ENCODE data around the gene SH3D19.
A peak's percentile ranks its signal among the peaks of the same experiment; 100 is the strongest.

Gene SH3D19

GRCh38 chr4:151195801-151196200 lies 129.6 kb downstream of the SH3D19 start:
- DNase-seq (ENCODE audit: low spot score) = peak; percentile 48

- no peak for DNase-seq (ENCODE audit: low spot score)
Observed at GRCh38 chr4:151193414-151193813, 132.0 kb downstream of the SH3D19 start.

GRCh38 chr4:151192556-151193235 lies 132.7 kb downstream of the SH3D19 start:
- DNase-seq (ENCODE audit: low spot score) = peak; percentile 28

DNA sequence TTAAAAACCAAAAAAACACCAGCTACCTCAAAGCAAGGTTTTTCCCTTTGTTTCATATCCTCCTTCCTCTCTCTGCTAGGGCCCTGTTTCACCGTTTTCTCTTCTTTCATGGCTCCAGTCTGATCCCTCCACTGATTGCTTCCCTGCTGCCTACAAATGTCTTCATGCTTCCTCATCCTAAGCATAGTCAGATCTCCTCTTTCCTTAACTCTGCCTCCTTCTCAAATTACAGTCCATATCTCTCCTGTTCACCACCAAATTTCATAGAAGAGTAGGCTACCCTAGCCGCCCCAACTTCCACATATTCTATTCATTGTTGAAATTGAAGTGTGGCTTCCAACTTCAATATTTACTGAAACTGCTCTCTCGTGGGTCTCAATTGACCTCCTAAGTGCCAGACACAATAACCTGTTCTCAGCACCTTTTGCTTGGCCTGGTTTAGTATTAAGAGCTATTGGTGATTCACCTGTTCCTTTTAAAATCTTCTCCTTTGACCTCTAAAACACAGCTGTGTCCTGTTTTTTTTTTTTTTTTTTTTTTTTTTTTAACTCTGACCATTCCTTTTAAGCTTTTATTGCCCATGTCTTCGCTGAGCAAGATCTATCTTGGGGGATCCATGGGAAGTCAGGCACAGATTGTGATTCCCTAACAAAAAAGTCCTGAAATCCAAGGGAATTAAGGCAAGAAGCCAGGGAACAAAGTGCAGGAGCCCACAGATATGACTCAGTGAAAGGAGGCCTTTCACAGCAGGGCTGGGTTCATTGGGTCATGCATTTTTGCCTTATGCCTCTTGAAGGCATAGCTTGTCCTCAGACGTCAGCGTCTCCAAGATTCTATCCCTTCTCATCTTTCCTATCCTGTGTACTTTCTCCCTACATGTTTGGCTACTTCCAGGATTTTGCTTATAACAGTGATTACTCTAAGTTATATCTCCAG lies 140.6 kb downstream of the SH3D19 start:
- no peak for DNase-seq (ENCODE audit: low spot score)

DNA sequence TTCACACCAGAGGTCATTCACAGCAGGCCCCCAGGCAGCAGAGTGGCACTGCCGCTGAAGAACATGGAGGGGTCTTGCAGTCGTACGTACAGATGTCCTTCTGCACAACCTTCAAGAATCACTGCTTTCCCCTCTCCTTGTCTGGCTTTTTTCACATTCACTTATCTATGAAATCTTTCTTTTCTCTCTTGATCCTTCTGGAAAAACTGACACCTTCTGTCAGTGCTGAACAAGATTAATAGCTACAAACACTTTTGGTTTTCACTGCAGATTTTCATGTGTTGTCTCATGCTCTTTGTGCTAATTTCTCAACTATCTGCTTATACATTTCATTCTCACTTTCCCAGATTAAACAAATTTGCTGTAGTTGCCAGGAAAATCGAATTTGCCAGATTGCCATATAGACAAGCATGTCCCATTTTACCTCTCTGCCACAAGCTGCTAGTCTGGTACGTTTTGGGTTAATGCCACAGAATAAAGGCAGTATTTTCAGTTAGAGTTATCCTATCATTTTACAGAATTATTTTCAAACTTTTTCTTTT lies 142.9 kb downstream of the SH3D19 start:
- no peak for DNase-seq (ENCODE audit: low spot score)

DNA sequence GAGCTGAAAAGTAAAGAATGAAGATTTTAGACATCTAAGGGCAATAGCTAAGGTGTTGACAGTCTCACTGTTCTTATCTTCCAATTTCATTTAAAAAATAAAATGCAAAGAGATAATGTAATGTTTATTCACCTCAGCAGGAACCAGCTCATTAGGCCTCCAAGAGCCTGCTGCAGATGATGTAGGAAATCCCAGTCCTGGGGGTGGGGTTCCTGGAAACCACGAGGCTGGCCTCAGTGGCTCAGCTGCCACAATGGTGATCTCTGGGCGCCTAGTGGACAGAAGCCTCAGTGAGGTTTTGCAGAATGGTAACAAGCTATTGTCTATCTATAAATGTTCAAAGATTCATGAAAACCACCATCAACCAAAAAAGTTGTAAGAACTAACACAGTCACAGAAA lies 148.7 kb downstream of the SH3D19 start:
- DNase-seq (ENCODE audit: low spot score) = no peak

GRCh38 chr4:151175754-151176631 lies 149.4 kb downstream of the SH3D19 start:
- no peak for DNase-seq (ENCODE audit: low spot score)

DNA sequence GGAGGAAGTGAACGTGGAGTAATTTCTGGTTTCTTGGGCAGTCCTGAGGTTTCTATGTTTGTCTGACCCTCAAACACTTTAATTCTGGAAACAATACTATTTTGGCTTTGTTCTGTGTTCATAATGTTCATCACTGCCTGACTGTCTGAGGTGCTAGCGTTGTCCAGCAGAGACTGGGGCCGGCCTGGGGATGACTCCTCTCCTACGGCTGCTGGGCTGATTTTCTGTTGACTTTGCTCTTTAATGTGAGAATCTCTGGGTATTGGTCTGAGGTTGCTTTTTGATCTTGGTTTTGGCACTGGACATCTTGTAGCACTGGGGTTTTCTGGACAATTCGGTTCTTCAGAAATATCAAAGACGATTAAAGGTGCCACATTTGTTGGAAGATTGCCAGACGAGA lies 150.2 kb downstream of the SH3D19 start:
- no peak for DNase-seq (ENCODE audit: low spot score)

GRCh38 chr4:151174784-151175183 lies 150.6 kb downstream of the SH3D19 start:
- DNase-seq (ENCODE audit: low spot score) = no peak

- DNase-seq (ENCODE audit: low spot score) = no peak
Observed at GRCh38 chr4:151173871-151174270, 151.5 kb downstream of the SH3D19 start.

- no peak for DNase-seq (ENCODE audit: low spot score)
Observed at GRCh38 chr4:151169900-151170299, 155.5 kb downstream of the SH3D19 start.

- DNase-seq (ENCODE audit: low spot score) = peak; percentile 87
Observed at GRCh38 chr4:151169223-151169622, 156.2 kb downstream of the SH3D19 start.

GRCh38 chr4:151167561-151167960 lies 157.8 kb downstream of the SH3D19 start:
- no peak for DNase-seq (ENCODE audit: low spot score)

GRCh38 chr4:151166636-151167035 lies 158.8 kb downstream of the SH3D19 start:
- DNase-seq (ENCODE audit: low spot score) = no peak

DNA sequence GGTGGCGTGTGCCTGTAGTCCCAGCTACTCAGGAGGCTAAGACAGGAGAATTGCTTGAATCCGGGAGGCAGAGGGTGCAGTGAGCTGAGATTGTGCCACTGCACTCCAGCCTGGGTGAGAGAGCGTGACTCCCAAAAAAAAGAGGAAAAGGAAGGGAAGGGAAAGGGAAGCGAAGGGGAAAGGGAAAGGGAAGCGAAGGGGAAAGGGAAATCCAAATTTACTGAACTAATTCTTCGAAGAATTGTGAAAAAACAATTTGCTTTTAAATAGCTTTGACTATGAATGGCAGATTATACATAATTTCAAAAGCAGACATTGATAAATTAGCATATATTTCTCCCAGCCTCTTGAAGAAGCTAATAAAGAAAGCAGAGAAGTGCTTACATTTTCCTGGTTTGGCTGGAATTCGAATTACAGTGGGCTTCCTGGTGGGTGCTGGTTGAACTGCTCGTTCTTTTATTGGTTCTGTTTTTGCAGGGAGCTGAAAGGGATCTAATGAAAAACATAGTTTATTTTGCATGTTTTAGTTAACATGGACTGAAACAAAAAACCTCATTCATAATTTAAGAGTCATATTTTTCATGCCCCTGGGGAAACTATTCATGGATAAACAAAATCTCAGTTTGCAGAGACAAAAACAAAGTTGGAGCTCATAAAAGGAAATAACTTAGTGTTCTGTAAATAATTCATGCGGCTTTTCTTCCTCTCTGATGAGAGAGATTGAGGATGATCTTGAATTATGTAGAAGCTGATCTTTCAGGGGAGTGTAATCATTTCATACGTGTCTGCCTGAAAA lies 160.0 kb downstream of the SH3D19 start:
- DNase-seq (ENCODE audit: low spot score) = peak; percentile 9

DNA sequence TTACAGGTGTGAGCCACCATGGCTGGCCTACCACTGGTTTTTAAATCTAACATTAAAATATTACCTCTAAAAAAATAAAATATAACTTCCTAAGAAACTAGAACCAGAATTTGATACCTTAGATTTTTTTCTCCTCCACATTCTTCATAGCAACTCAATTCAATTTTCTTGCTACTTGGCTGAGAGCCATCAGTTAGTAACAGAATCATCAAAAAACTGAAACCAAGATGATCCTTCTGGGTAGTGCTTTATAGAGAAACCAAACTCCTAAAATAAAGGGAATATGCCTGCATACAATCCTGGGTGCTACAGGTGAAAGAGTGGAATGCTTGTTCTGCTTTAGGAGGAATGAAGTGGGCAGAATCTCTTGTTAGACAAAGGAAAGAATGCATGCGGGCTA lies 161.6 kb downstream of the SH3D19 start:
- no peak for DNase-seq (ENCODE audit: low spot score)

DNA sequence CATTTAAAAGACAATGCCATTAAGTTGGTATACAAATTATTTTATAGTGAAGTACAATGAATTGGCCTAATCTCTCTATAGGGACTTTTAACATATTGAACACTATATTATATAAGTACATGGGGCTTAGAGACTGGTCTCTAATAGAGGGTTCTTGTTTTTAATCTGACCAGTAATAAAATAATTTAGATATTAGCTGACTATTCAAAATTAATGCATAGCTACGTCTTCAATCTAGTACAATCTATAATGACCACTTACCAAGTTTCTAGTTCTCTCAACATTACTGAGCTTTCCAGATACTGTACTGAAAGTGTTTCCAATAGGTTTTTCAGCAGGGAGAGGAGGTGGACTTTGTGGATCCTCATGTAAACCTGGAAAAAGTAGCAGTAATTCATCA lies 166.4 kb downstream of the SH3D19 start:
- no peak for DNase-seq (ENCODE audit: low spot score)

DNA sequence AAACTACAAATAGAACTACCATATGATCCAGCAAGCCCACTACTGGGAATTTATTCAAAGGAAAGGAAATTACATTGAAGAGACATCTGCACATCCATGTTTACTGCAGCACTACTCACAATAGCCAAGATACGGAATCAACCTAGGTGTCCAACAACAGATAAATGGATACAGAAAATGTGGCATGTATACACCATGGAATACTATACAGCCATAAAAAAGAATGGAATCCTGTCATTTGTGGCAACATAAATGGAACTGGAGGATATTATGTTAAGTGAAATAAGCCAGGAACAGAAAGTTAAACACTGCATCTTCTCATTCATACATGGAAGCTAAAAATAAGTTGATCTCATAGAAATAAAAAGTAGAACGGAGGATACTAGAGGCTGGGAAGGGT lies 167.9 kb downstream of the SH3D19 start:
- no peak for DNase-seq (ENCODE audit: low spot score)

GRCh38 chr4:151153585-151153984 lies 171.8 kb downstream of the SH3D19 start:
- DNase-seq (ENCODE audit: low spot score) = no peak

- DNase-seq (ENCODE audit: low spot score) = no peak
Observed at GRCh38 chr4:151152028-151152427, 173.4 kb downstream of the SH3D19 start.
